Measurements from ENCODE around the gene CMTM8. TPM values are rescaled to one million over a fixed set of nuclear protein-coding genes. Genes with fewer than 3 reads are reported as not detected.
A peak's percentile ranks its signal among the peaks of the same experiment; 100 is the strongest.

CMTM8 gene
- total RNA-seq, 2 donors from 2014 or later, result 5.8 to 11.6 TPM

DNA sequence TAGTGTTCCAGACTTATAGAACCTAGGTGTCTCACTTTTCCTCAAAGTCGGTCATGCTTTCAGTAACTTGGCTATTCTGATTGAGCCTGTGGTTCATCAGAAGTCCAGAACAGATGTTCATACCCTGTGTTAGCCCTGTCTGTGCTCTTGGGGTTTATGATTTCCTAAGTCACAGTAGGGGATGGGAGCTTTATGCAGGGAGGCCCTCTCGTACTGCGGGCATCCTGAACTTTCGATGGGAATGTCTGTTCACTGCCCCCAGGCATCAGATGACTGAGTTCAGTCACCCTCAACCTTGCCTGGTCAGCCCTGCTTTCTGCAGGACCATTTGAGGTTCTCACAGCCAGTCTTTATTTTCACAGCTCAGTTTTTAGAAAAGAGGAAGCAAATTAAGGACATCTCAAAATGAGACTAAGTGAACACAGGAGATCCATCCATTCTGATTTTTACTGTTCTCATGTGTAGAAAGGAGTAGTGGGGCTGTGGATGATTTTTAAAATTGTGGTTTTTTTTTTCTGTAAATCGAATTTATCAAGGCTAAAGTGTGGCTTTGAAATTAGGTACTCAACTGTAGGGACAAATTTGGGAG, 71.3 kb downstream of the CMTM8 start:
- Histone ChIP-seq H3K27me3 (ENCODE audit: control insufficient read depth, insufficient read depth, low read length, poor library complexity, severe bottlenecking) (no peaks in the 10 kb centered on the region), H3K4me3 (ENCODE audit: low read length) (no peak overlapping the region), H3K27ac (ENCODE audit: low read depth, low read length) (no peak overlapping the region), H3K9ac (ENCODE audit: extremely low read depth, low read length, poor library complexity, severe bottlenecking) (no peak overlapping the region), H3K9me3 (ENCODE audit: control insufficient read depth, low read length) (no peaks in the 10 kb centered on the region), H3K4me1 (ENCODE audit: control insufficient read depth, insufficient read depth, low read length) (no peaks in the 10 kb centered on the region), H3K36me3 (ENCODE audit: control insufficient read depth, insufficient read depth, low read length) (no peaks in the 10 kb centered on the region)
- H3K36me3 Mint-ChIP-seq (ENCODE audit: low read depth), result no peaks in the 10 kb centered on the region
- no peak for TF ChIP-seq CTCF (conservative IDR thresholded peaks at IDR 0.05)
- H3K27ac Mint-ChIP-seq, result peak overlapping the region; percentile 6
- no peaks in the 10 kb centered on the region for H3K27me3 Mint-ChIP-seq (ENCODE audit: insufficient read depth)
- DNase-seq, result no peak
- WGBS, 2 experiments (ENCODE audit: insufficient coverage in 1 of 2, insufficient read length in 1 of 2), result 89 to 91% methylated on average over 3 to 5 of the region's 5 CpGs
- peaks cover 20% of the 10 kb centered on the region for H3K4me1 Mint-ChIP-seq
- no peaks in the 10 kb centered on the region for H3K9me3 Mint-ChIP-seq
- H3K4me3 Mint-ChIP-seq, result no peak overlapping the region

DNA sequence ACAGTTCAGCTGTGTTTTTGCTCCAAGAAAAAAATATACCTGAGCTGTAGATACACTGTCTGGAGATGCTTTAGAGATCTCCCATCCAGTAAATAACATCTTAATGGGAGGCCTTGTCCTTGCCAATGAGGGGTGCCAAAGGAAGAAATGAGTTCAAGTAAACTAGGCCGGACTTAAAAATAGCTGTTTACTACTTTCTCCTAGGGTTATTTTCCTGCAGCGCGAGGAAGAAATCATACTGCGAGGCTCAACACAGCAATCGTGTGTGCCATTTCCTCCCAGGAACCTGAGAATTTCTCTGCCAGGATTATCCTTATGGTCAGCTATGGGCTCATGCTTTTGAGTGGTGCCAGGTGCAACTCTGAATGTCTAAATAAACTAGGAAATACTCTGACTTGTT, 71.9 kb downstream of the CMTM8 start:
- Mint-ChIP-seq H3K9me3 (no peaks in the 10 kb centered on the region), H3K4me3 (no peak overlapping the region), H3K4me1 (peaks cover 20% of the 10 kb centered on the region), H3K27me3 (ENCODE audit: insufficient read depth) (no peaks in the 10 kb centered on the region), H3K27ac (no peak overlapping the region), H3K36me3 (ENCODE audit: low read depth) (no peaks in the 10 kb centered on the region)
- Histone ChIP-seq H3K4me1 (ENCODE audit: control insufficient read depth, insufficient read depth, low read length) (no peaks in the 10 kb centered on the region), H3K36me3 (ENCODE audit: control insufficient read depth, insufficient read depth, low read length) (no peaks in the 10 kb centered on the region), H3K27ac (ENCODE audit: low read depth, low read length) (no peak overlapping the region), H3K4me3 (ENCODE audit: low read length) (no peak overlapping the region), H3K9ac (ENCODE audit: extremely low read depth, low read length, poor library complexity, severe bottlenecking) (no peak overlapping the region), H3K27me3 (ENCODE audit: control insufficient read depth, insufficient read depth, low read length, poor library complexity, severe bottlenecking) (no peaks in the 10 kb centered on the region), H3K9me3 (ENCODE audit: control insufficient read depth, low read length) (no peaks in the 10 kb centered on the region)
- WGBS, 2 experiments (ENCODE audit: insufficient coverage in 1 of 2, insufficient read length in 1 of 2), result 90 to 97% methylated on average over 5 of the region's 5 CpGs
- DNase-seq, result no peak
- TF ChIP-seq CTCF (conservative IDR thresholded peaks at IDR 0.05), result no peak

- 93 to 95% methylated on average over 11 to 15 of the region's 15 CpGs for WGBS, 2 experiments (ENCODE audit: insufficient coverage in 1 of 2, insufficient read length in 1 of 2)
- no peak overlapping the region for H3K27ac Mint-ChIP-seq
- no peaks in the 10 kb centered on the region for H3K27me3 ChIP-seq (ENCODE audit: control insufficient read depth, insufficient read depth, low read length, poor library complexity, severe bottlenecking)
Measured at GRCh38 chr3:32310918-32311839, 72.7 kb downstream of the CMTM8 start.

More at GRCh38 chr3:32310918-32311839, 72.7 kb downstream of the CMTM8 start:
- no peaks in the 10 kb centered on the region for H3K36me3 Mint-ChIP-seq (ENCODE audit: low read depth)
- H3K4me1 Mint-ChIP-seq, result peaks cover 17% of the 10 kb centered on the region
- no peaks in the 10 kb centered on the region for H3K27me3 Mint-ChIP-seq (ENCODE audit: insufficient read depth)
- no peak overlapping the region for H3K27ac ChIP-seq (ENCODE audit: low read depth, low read length)
- DNase-seq, result no peak
- H3K4me1 ChIP-seq (ENCODE audit: control insufficient read depth, insufficient read depth, low read length), result no peaks in the 10 kb centered on the region
- H3K9me3 ChIP-seq (ENCODE audit: control insufficient read depth, low read length), result no peaks in the 10 kb centered on the region
- TF ChIP-seq CTCF (conservative IDR thresholded peaks at IDR 0.05), result no peak
- H3K4me3 Mint-ChIP-seq, result no peak overlapping the region
- H3K36me3 ChIP-seq (ENCODE audit: control insufficient read depth, insufficient read depth, low read length), result no peaks in the 10 kb centered on the region
- no peak overlapping the region for H3K9ac ChIP-seq (ENCODE audit: extremely low read depth, low read length, poor library complexity, severe bottlenecking)
- no peak overlapping the region for H3K4me3 ChIP-seq (ENCODE audit: low read length)
- H3K9me3 Mint-ChIP-seq, result no peaks in the 10 kb centered on the region
